Left lung (tissue), 10 donors: ENCODE measurements around the gene RSAD2. TPM values are rescaled to one million over a fixed set of nuclear protein-coding genes. Genes with fewer than 3 reads are reported as not detected.

Experiments
- ATAC-seq: fragments of 200-7000 bp; cut with Tn5 transposase; one replicate; pipeline ENCODE4 v1.9.1; 2020; ENCODE audit warnings: moderate library complexity
- DNase-seq, 4 donors: peaks; one replicate each; pipeline ENCODE4 v3.0.0-alpha.2; 2013 to 2020
- H3K27ac ChIP-seq, 2 donors: fragments of 200-600 bp; sonication (generic) in 1 of 2; one replicate each; pipeline versions ENCODE4 v1.5.0 to v1.8.0; 2020 to 2021
- H3K27me3 ChIP-seq, 2 donors: fragments of 200-600 bp; sonication (generic) in 1 of 2; one replicate each; pipeline versions ENCODE4 v1.5.0 to v1.8.0; 2020 to 2021
- H3K36me3 ChIP-seq, 2 donors: fragments of 200-600 bp; sonication (generic) in 1 of 2; one replicate each; pipeline versions ENCODE4 v1.5.0 to v1.8.0; 2020 to 2021
- H3K4me1 ChIP-seq, 2 donors: fragments of 200-600 bp; one replicate each; pipeline ENCODE4 v1.8.0; 2021
- H3K4me3 ChIP-seq, 2 donors: fragments of 200-600 bp; sonication (generic) in 1 of 2; one replicate each; pipeline versions ENCODE4 v1.5.0 to v1.8.0; 2020 to 2021; ENCODE audit warnings: mild to moderate bottlenecking in 1 of 2
- H3K9me3 ChIP-seq, 2 donors: fragments of 200-600 bp; sonication (generic) in 1 of 2; one replicate each; pipeline versions ENCODE4 v1.5.0 to v1.8.0; 2020 to 2021
- CTCF ChIP-seq, 2 donors: fragments of 200-600 bp; sonication (generic) in 1 of 2; IDR thresholded peaks; one replicate each; pipeline versions ENCODE4 v1.5.0 to v1.8.0; 2021; ENCODE audit warnings: antibody characterized with exemption in 2 of 2
- intact Hi-C, 2 donors: fragments of 100-400 bp; cut with DNase I; formaldehyde crosslinking; loops; one replicate each; pipeline versions ENCODE4 v1.11.2 to v1.14.2; 2022
- polyA plus RNA-seq, 6 donors: library from polyadenylated mRNA; unstranded; fragments of 120-200 nt; gene quantifications; one replicate each; pipeline ENCODE4 v1.2.1, GENCODE V29; 2013; ENCODE audit not compliant: insufficient read length in 6 of 6
- total RNA-seq, 2 donors: library from RNA; stranded (reverse); fragmentation: NEBNext Ultra II Directional; extraction: Animal tissue kit (Norgen Biotek cat#: 25700); gene quantifications; one replicate each; pipeline ENCODE4 v1.2.1, GENCODE V29; 2021
- donor health status: DM: no; HTN: yes; CAD: no.
- donor health status: DM: no; HTN: no; CAD: no.

RSAD2 gene
- total and polyA plus RNA-seq, 8 donors, result 3.5 to 23.1 (median 4.8) TPM

DNA sequence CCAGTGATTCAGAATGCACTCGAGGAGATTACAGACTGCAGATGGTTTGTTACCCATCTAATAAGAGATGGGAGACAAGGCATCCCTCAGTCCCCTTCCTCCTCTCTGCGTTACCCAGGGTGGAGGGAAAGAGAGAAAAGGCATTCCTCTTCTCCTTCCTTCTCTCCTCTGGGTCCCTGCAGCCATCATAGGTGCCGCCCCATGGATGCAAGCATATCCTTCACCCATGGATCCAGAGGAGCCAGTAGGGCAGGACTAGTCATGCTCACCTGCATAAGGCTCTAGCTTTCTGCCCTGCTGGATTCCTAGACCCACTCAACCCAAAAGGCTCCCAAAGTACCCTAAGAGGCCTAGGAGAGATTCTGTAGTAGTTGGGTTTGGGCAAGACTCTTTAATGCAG, 32.3 kb upstream of the RSAD2 start:
- DNase-seq, result no peak
- no peak for TF ChIP-seq CTCF (IDR thresholded peaks at IDR 0.05)
- peak; percentile 44 for ATAC-seq
- Histone ChIP-seq H3K36me3 (peaks cover 0 to 46% of the 10 kb centered on the region in 2 donors), H3K9me3 (peaks cover 10 to 100% of the 10 kb centered on the region in 2 donors), H3K27me3 (no peaks in the 10 kb centered on the region), H3K27ac (no peak overlapping the region), H3K4me3 (no peak overlapping the region), H3K4me1 (no peaks in the 10 kb centered on the region)
- intact Hi-C loops, result no loop called here

- no peaks in the 10 kb centered on the region for H3K27me3 ChIP-seq
- no peak overlapping the region for H3K27ac ChIP-seq
- H3K4me1 ChIP-seq, result no peaks in the 10 kb centered on the region
- TF ChIP-seq CTCF (IDR thresholded peaks at IDR 0.05), result no peak
- no peak overlapping the region for H3K4me3 ChIP-seq
- ATAC-seq (no peak), DNase-seq (no peak)
- intact Hi-C loops, result no loop called here
- peaks cover 0 to 51% of the 10 kb centered on the region in 2 donors for H3K36me3 ChIP-seq
- H3K9me3 ChIP-seq, result peaks cover 10 to 99% of the 10 kb centered on the region in 2 donors
These were observed 31.7 kb upstream of the RSAD2 start for GRCh38 chr2:6845903-6846302.

DNA sequence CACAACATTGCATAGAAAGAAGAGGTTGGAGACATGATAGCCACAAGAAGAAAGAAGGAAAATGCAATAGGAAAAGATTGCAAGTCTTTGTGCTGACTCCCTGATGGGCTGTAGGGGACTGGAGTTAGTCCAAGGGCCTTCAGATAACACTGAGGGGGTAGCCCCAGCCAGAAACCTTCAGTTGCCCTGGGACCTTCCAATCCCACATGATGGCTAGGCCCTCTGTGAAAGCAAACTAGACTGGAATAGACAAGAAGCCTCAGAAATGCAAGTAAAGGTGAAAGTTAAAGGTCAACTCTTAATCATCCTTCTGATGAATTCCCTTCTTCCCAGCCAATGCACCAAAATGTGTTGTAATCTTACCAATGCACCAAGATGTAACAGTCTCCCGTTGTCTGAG, 31.0 kb upstream of the RSAD2 start:
- intact Hi-C loops, result no loop called here
- ATAC-seq (no peak), DNase-seq (no peak)
- no peak overlapping the region for H3K27ac ChIP-seq
- no peaks in the 10 kb centered on the region for H3K4me1 ChIP-seq
- no peaks in the 10 kb centered on the region for H3K27me3 ChIP-seq
- TF ChIP-seq CTCF (IDR thresholded peaks at IDR 0.05), result no peak
- H3K36me3 ChIP-seq, result peaks cover 0 to 57% of the 10 kb centered on the region in 2 donors
- peaks cover 10 to 97% of the 10 kb centered on the region in 2 donors for H3K9me3 ChIP-seq
- H3K4me3 ChIP-seq, result no peak overlapping the region

- no peak overlapping the region for H3K27ac ChIP-seq
- no peak for DNase-seq
- no peaks in the 10 kb centered on the region for H3K4me1 ChIP-seq
- no peak for TF ChIP-seq CTCF (IDR thresholded peaks at IDR 0.05)
- no peak for ATAC-seq
- H3K27me3 ChIP-seq, result no peaks in the 10 kb centered on the region
- H3K4me3 ChIP-seq, result no peak overlapping the region
- H3K9me3 ChIP-seq, result peaks cover 10 to 92% of the 10 kb centered on the region in 2 donors
- intact Hi-C loops, result no loop called here
- peaks cover 0 to 63% of the 10 kb centered on the region in 2 donors for H3K36me3 ChIP-seq
These were observed 30.5 kb upstream of the RSAD2 start for GRCh38 chr2:6846967-6847681.

GRCh38 chr2:6852195-6852594, 25.4 kb upstream of the RSAD2 start:
- Histone ChIP-seq H3K4me3 (no peak overlapping the region), H3K27me3 (no peaks in the 10 kb centered on the region), H3K9me3 (peaks cover 0 to 42% of the 10 kb centered on the region in 2 donors), H3K4me1 (peaks cover 0 to 5% of the 10 kb centered on the region in 2 donors), H3K36me3 (peaks cover 0 to 67% of the 10 kb centered on the region in 2 donors), H3K27ac (no peak overlapping the region)
- ATAC-seq (no peak), DNase-seq (no peak)
- no peak for TF ChIP-seq CTCF (IDR thresholded peaks at IDR 0.05)
- intact Hi-C loops, result no loop called here
